GM12891 (cell line): ENCODE data around the gene FRMD3.

Experiments
- POLR2A ChIP-seq: IDR thresholded peaks from 2 replicates; pipeline ENCODE4 v1.6.1; 2011; ENCODE audit warnings: low read depth, low read length, control low read depth
- POU2F2 ChIP-seq: IDR thresholded peaks from 2 replicates; pipeline ENCODE4 v1.6.1; 2011; ENCODE audit warnings: low read depth, mild to moderate bottlenecking, control low read depth, low read length, moderate library complexity
- TAF1 ChIP-seq: IDR thresholded peaks from 2 replicates; pipeline ENCODE4 v1.6.1; 2011; ENCODE audit warnings: low read depth, low read length, control low read depth

DNA sequence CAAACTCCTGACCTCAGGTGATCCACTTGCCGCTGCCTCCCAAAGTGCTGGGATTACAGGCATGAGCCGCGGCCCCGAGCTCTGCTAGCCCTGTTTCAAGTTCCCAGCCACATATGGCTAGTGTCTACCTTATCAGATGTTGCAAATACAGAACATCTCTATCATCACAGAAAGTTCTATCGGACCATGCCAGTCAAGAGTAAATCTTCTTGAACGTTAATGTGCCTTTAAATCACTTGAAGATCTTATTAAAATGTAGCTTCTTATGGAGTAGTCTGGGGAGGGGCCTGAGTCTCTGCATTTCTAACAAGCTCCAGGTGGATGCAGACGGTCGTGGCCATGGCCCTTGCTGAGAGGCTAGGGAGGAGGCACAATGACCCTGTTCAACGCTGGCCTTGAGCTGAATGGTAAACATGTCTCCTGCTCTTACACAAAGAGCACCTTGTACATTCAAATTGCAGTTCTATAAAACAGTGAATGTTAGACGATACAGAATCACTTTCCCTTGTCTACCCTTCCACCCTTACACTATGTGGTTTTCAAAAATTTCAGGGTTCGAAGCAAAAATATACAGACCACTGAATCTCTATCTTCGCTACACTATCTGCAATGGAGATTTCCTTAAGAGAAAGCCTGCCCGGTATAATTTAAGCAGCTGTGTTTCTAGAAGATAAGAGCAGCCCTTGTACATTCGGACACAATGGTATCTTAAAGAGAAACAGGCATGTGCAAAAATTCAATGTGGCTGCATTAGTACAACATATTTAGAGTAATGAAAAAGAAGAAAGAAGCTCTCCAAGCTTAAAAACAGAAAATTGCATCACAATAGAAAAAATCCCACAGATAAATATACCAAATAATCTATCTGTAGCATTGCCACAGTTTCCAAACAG is 114.1 kb downstream of the FRMD3 start:
- TF ChIP-seq POLR2A, result no peak
- TF ChIP-seq TAF1, result no peak
- no peak for TF ChIP-seq POU2F2
